HFF-Myc (cell line): ENCODE results near the gene SARS1.

Source experiments
- DNase-seq: peaks from one replicate; pipeline ENCODE4 v3.0.0-alpha.2; 2011; ENCODE audit warnings: low read depth; ENCODE audit errors: extremely low read depth
- H3K4me3 ChIP-seq: replicated peaks from 2 replicates; pipeline ENCODE4 v1.5.1; 2011; ENCODE audit warnings: low read depth, mild to moderate bottlenecking, control low read depth, low read length
- CTCF ChIP-seq: IDR thresholded peaks from 2 replicates; pipeline ENCODE4 v1.5.1; 2012; ENCODE audit warnings: mild to moderate bottlenecking, low read depth, low read length, control low read depth; ENCODE audit errors: missing control alignments

SARS1 gene

GRCh38 chr1:109272831-109273547 lies 59.3 kb downstream of the SARS1 start:
- H3K4me3 ChIP-seq = no peak overlapping the region
- TF ChIP-seq CTCF = no peak
- DNase-seq = no peak

- no peak for DNase-seq
- no peak for TF ChIP-seq CTCF
- H3K4me3 ChIP-seq = no peak overlapping the region
These were observed 60.0 kb downstream of the SARS1 start for GRCh38 chr1:109273570-109274288.

GRCh38 chr1:109274533-109275476 lies 61.1 kb downstream of the SARS1 start:
- DNase-seq = no peak
- H3K4me3 ChIP-seq = no peak overlapping the region

GRCh38 chr1:109275706-109276345 lies 62.1 kb downstream of the SARS1 start:
- H3K4me3 ChIP-seq = no peak overlapping the region
- DNase-seq = no peak
- TF ChIP-seq CTCF = no peak

More at GRCh38 chr1:109274533-109275476, 61.1 kb downstream of the SARS1 start:
- TF ChIP-seq CTCF = no peak

- TF ChIP-seq CTCF = peak; percentile 90
- DNase-seq = no peak
- no peak overlapping the region for H3K4me3 ChIP-seq
These were observed 63.9 kb downstream of the SARS1 start for GRCh38 chr1:109277434-109278204.
